Measurements from ENCODE around the gene GINS3.

Gene GINS3

DNA sequence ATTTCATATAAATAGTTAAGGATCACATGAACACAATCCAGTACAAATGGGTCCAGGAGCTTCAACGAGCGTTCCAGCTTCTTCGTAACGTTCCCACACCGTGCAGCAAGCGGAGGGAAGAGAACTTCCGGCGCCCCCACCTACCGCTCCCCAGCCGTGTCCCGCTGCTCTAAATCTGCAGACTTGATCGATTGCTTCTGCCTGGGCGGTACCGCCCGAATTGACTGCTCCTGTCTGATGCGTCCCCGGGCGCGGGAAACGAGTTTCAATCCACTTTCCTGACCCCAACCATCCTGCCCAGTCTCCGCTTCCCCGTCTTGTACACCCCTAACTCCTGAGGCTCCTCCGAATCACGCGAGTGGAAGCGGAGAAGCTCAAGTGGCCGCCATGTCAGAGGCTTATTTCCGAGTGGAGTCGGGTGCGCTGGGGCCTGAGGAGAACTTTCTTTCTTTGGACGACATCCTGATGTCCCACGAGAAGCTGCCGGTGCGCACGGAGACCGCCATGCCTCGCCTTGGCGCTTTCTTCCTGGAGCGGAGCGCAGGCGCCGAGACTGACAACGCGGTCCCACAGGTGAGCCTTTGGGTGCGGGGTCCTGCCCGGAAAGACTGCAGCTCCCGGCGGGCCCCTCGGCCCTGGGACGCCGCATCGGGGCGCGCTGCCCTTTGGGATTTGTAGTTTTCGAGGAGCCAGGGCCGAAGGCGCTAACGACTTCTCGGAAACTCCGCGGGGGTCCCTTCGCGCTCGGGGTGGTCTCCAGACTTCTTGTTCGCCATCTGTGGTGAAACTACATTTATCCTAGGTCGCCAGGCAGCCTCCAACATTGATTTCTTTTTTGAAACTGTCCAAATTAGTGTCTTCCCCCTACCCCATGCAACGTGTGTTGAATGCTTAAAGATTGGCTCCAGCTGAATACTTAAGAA is at the start of gene GINS3:
Gene GINS3, plus strand, starts transcription at position 257 of the 923 bp plus-strand sequence. Its CDS starts 131 bp downstream, at position 388.
- peak; percentile 92 for DNase-seq (ENCODE audit: low read depth)

DNA sequence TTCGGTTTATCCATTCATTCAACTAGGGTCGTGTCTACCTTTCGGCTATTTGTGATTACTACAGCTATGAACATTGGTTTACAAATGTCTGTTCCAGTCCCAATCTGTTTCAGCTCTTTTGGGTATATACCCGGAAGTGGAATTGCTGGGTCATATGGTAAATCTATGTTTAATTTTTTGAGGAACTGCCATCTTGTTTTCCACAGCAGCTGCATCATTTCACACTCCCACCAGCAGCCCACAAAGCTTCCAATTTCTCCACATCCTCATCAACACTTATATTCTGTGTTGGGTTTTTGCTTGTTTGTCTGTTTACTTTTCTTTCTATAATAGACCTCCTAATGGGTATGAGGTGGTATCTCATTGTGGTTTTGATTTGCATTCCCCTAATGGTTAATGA is 48.7 kb upstream of the GINS3 start:
- DNase-seq (ENCODE audit: low read depth) = no peak

DNA sequence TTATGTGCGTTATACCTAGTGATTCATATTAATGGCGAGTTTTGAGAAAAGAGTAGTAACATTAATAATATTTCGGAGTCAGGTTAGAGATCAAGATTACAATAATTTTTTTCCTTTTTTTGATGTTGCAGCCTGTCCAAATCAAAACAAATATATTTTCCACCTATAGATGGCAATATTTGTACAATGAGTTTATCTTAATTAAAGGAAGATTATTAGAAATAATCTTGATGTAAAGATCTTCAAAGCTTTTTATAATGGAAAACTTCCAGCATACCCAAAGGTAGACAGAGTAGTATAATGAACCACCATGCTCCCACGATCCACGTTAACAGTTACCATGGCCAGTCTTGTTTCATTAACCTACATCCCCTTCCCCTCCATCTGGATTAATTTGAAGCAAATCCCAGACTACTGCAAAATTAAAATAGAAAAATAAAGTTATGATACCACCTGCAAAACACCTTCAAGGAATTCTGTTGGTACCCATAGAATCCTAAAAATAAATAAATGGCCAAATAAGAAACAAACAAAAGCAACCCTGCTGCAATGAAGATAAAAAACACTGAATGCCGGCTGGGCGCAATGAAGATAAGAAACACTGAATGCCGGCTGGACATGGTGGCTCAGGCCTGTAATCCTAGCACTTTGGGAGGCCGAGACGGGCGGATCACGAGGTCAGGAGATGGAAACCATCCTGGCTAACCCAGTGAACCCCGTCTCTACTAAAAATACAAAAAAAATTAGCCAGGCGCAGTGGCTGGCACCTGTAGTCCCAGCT is 46.5 kb upstream of the GINS3 start:
- DNase-seq (ENCODE audit: low read depth) = no peak

DNA sequence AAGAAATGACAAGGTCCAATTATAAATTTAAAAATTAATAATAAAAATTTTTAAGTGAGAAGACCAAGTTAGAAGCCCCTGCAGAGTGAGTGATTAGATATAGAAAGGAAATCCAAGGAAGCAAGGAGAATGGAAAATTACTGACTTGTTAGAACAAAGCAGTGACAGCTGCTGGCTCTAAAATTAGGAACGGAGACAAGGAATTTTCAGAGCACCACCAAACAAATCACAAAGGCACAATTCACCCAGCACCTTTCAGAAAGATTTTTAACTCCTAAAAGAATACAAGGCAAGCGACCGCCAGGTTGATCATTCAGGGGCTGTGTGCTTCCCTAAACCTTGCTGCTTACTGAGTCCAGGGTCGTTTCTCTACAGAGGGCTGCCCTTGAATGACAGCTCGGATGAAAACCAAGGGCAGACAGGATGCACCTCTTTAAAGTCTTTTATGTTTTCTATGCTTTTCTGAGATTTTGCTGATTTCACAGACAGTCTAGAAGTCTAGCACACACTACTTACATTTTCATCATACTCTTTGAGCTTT is 45.4 kb upstream of the GINS3 start:
- DNase-seq (ENCODE audit: low read depth) = no peak

DNA sequence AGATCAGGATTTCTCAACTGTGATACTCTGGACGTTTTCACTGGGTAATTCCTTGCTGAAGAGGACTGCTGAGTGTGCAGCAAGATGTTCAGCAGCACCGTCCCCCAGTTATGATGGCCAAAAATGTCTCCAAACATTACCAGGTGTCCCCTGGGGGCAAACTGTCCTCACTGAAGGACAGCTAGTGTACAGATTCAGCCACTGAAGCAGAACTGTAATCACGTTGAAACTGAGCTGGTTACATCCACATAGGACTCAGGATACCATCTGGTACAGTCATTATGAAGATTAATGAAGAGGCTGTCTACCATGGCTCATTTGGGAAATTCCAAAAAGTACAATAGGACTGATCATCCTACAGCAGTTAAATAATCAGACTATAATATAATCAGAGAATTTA is 43.3 kb upstream of the GINS3 start:
- no peak for DNase-seq (ENCODE audit: low read depth)

DNA sequence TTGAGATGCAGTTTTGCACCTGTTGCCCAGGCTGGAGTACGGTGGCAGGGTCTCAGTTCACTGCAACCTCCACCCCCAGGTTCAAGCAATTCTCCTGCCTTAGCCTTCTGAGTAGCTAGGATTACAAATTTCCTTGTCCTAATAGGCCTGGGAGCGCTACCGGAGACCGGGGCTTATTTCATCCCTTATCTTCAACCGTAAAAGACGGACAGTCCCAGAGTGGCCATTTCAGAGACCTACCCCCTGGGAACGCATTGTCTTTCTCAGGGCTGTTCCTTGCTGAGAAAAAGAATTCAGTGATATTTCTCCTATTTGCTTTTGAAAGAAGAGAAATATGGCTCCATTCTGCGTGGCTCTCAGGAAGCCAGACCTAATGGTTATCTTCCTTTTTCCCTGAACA is 39.6 kb upstream of the GINS3 start:
- DNase-seq (ENCODE audit: low read depth) = no peak

DNA sequence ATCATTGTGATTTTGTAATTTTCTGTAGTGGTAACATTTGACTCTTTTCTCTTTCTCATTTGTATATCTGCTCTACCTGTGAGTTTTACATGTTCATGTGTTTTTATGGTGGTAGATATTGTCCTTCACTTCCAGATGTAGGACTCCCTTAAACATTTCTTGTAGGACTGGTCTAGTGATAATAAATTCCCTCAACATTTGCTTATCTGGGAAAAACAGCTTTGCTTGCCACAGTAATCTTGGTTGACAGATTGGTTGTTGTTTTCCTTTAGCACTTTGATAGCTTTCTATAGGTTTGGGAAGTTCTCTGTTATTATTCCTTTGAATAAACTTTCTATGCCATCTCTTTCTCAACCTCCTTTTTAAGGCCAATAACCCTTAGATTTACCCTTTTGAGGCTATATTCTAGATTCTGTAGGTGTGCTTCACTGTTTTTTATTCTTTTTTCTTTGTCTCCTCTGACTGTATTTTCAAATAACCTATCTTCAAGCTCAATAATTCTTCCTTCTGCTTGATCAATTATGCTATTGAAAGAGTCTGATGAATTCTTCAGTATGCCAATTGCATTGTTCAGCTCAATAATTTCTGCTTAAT is 32.1 kb upstream of the GINS3 start:
- no peak for DNase-seq (ENCODE audit: low read depth)

DNA sequence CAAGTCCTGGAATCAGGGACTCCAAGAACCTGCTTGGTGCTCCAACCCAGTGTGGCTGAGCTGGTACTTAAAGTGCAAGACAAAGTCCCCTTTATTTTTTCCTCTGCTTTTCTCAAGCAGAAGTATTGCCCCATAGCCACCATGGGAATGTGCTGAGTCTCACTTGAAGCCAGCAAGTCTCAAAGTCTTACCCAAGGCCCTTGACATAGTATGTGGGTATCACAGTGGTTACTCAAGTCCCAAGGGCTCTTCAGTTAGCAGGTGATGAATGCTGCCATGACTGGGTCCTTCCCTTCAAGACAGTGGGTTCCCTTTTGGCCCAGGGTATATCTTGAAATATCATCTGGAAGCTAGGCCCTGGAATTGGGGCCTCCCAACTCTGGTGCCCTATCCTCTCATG is 30.5 kb upstream of the GINS3 start:
- DNase-seq (ENCODE audit: low read depth) = no peak

DNA sequence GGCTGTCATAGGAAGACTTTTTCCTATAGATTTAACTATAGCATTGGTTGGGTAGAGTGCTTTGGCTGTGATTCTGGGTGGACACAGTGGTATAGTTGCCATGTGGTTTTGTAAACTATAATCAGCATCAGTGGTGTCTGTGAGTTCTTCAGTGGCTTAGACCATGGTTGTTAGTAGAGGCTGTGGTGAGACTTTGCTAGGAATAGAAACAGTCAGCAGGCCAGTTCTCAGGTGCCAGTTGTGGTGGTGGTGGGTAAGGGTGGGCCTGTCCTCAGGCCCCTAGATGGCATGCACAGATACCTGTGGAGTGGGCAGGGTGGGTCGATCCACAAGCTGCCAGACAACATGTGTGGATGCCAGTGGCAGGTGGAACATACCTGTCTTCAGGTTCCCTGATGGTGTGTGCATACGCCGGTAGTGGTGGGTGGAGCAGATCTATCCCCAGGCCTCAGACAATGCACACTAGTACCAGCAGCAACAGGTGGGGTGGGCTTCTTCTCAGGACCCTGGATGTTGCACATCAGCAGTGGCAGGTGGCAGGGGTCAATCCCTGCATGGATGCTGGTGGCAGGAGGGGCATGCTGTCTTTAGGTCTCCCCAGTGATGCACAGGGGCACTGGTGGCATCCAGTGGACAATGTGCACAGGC is 28.4 kb upstream of the GINS3 start:
- DNase-seq (ENCODE audit: low read depth) = no peak

DNA sequence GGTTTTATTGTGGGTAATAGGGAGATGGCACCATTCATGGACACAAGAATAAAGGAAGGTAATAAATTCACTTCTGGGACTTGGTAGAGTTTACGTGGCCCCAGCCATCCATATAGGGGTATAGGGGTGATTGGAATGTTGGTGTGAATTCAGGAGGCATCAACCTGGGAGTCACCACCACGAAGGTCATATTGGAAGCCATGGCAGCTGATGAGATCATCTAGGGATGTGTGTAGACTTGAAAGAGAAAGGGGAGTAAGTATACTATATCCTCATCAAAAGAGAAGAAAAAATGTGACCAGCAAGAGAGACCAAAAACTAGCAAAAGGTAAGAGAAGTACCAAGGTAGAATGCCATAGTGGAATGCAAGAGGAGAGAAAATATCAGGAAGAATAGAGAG is 26.6 kb upstream of the GINS3 start:
- DNase-seq (ENCODE audit: low read depth) = no peak

DNA sequence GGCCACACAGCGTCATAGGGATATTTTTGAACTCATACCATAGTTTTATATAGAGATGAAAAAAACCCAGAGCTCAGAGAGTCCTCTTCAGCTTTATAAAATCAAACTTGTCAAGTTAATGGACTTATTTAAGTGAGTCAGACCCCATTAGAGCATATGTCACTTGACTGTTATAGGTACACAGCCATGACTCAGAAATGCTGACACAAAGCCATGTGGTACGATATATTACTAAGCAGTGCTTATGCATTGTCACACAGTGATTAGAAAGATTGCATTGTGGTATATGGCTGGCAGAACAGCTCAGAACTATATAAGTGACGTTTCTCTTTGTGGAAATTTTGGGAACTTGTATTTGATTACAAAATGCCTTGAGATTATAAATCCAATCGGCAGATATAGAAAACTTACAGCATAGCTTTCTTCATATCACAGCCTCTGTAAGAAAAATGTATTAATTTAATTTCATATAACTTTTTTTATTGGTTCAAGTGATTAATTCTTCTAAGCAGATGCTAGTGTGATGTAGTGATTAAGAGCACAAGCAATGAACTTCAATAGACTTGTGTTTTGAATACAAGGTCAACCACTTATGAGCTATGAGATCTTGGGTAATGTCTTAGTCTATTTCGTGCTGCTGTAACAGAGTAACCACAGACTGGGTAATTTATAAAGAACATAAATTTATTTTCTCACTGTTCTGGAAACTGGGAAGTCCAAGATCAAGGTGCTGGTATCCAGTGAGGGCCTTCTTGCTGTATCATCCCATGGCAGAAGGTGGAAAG is 25.8 kb upstream of the GINS3 start:
- DNase-seq (ENCODE audit: low read depth) = peak; percentile 21

DNA sequence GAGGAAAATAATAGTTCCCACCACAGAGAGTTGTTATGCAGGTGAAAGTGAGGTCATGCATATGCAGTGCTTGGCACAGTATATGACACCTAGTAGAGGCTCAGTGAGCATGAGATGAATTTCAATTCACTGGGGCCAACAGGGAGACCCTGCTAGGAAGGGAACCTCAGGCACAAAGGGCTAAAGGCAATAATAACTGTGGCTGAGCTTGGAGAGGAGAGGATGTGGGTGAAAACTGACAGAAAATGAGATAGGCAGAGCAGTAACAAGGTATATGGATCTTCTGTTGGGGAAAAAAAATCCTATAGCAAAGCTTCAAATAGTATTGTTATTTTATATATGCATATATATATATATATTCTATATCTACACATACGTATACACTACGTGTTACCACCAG is 25.0 kb upstream of the GINS3 start:
- no peak for DNase-seq (ENCODE audit: low read depth)

DNA sequence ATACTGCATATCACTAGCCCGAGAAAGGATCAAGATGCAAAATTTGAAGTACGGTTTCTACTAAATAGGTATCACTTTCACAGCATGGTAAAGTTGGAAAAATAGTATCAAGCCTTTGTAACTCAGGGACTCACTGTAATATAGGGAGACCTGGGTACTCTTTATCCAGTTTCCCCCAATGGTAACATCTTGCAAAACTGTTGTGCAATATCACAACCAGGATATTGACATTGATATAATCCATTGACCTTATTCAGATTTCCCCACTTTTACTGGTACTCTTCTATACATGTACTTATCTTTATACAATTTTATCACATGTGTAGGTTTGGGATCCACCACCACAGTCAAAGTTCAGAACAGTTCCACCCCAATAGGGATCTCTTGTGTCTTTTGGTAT is 20.4 kb upstream of the GINS3 start:
- DNase-seq (ENCODE audit: low read depth) = no peak

DNA sequence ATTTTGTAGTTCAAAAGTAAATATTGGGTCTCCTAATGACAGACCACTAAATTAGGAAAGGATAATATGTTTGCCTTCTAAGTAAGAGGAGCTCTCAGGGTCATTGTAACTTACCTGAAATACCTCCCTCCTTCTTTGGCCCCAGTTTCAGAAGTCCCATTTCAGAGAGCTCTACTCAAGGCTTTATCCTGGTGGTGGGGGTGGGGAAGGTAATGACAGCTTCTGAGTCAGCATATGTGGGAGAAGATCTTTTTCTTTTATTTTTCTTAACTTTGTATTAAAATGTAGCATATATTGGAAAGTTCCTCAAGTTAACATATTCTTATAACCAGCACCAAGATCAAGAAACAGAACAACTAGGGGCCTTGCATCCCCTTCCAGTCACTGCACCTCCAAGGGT is 16.9 kb upstream of the GINS3 start:
- no peak for DNase-seq (ENCODE audit: low read depth)

DNA sequence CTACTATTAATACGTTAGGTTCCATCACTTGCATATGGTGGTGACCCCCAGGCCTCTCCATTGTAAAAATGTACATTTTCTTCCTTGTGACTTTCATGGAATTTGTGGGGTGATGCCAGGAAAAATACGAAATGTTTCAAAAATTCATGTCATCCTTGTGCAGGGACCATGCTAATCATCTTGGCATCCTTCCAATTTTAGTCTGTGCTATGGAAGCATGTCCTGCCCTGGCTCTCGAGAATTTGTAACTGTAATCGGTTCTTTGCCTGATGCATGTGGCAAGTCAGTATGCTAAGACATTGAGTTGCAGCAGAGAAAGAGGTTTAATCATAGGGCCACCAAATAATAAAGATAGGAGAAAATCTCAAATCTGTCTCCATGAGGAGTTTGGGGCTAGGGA is 14.3 kb upstream of the GINS3 start:
- DNase-seq (ENCODE audit: low read depth) = peak; percentile 4

DNA sequence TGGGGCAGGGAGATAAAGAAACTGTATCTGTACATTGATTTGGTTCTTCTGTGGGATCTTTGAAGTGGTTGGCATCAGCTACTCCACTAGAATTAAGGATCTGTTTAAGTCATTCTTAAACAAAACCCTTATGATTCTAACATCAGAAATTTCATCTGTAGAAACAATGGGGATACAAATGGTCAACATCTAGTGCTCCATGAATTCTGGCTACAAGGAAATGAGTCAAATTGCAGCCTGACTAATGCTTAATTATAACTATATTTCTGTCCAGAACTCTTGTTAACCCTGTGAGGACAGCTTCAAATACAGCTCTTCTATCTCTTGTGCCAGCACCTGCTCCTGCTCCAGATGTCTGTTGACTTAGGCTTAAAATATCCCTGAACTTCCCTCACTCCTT is 13.9 kb upstream of the GINS3 start:
- no peak for DNase-seq (ENCODE audit: low read depth)

DNA sequence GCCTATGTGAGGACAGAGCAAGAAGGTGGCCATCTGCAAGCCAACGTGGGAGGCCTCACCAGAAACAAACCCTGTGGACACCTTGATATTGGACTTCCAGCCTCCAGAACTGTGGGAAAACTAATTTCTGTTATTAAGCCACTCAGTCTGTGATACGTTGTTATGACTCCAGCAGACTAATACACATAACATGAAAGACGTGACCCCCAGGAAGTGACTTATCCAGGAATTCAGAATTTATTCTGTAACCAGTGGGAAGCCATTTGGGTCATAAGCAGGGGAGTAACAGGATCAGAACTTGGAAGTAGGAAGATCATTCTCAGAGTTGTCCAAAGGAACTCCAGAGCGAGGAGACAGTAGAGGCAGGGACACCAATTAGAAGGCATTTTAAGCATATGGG is 12.5 kb upstream of the GINS3 start:
- DNase-seq (ENCODE audit: low read depth) = no peak

DNA sequence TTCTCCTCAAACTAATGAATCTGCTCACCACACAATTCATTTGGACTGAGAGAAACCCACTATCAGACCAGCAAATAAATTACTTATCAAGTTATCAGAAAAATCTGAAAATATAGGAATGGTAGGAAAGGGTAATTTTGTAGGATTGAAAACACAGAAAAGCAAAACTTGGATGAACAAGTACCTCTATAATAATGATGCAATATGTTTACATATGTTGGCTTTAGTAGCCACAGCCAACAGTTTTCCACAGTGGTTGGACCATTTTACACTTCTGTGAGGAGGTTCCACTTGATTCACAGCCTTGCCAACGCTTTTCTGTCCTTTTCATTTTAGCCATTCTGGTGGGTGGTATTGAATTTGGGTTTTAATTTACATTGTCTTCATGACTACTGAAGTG is 10.6 kb upstream of the GINS3 start:
- no peak for DNase-seq (ENCODE audit: low read depth)

DNA sequence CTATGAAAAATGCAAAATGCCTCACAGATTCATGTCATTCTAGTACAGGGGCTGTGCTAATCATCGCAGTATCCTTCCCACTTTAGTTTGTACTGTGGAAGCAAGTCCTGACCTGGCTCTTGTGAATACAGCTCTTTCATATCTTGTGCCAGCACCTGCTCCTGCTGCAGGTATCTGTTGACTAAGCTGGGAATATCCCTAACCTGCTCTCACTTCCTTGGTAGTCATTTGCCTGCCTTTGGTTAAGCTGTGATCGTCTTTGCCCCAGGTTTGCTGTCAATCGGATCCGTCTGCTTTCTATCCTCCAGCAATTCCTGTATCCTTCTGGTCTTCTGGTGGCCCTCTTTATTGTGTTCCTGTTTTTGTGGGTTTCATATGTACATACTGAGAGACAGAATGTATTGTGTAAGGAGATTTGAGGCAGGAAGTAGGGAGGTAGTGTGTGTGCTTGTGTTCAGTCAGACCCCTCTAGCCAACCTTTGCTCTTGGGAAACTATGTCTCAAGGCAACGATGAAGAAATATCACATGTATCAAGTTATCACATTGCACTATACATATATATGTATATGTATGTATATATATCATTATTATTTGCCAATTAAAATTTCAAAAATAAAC is 7.7 kb upstream of the GINS3 start:
- no peak for DNase-seq (ENCODE audit: low read depth)

DNA sequence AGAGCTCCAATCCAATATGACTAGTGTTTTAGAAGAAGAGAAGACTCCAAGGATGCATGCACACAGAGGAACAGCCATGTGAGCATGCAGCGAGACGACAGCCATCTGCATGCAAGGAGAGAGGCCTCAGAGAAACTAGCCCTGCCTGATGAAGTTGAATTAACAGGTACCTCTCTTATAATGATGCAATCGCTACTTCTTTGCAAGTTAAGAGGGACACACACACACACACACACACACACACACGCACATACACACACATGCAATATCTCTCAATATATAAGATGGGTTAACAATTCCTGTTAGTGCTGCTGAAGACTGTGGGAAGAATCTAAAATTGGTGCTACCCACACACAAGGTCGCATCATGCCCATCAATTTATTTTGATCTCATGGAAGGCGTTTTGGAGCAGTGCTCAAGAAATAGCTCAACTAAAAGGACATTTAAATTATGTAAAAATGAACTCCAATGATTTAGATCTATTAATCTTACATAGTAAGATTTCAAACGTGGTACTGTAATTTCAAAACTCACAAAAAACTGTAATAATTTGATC is 7.0 kb upstream of the GINS3 start:
- DNase-seq (ENCODE audit: low read depth) = no peak

DNA sequence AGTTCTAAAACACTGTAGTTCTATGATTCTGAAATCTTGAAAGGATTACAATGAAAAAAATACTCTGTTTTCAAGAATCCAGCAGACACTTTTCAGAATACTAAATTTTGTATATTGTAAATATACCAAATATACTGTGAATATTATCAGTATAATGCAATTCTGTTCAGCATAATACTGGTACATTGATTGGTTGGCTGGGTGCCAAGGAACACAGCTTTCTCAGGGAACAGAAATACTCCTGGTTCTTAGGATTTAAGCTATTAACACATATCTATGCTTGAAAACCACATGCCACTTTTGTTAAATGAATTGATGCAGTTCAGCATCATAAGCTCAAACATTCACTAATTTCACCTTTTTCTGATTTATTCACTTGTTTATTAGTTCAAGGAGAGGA is 2.5 kb upstream of the GINS3 start:
- no peak for DNase-seq (ENCODE audit: low read depth)
